Right atrium auricular region (tissue), 2 donors: ENCODE data around the gene MPHOSPH9. TPM values are rescaled to one million over a fixed set of nuclear protein-coding genes. Genes with fewer than 3 reads are reported as not detected.
A peak's percentile ranks its signal among the peaks of the same experiment; 100 is the strongest.

ENCODE experiments used
- DNase-seq: peaks from one replicate; pipeline ENCODE4 v3.0.0-alpha.2; 2019; ENCODE audit warnings: low spot score
- H3K27ac ChIP-seq, 2 donors: fragments of 200-600 bp; sonication (generic); 1 replicate in 1 of 2; 2 replicates in 1 of 2; pipeline ENCODE4 v1.5.1; 2016 to 2019
- H3K27me3 ChIP-seq, 2 donors: fragments of 200-600 bp; sonication (generic); one replicate each; pipeline versions ENCODE4 v1.5.1 to v1.6.0; 2017 to 2019
- H3K36me3 ChIP-seq: fragments of 200-600 bp; sonication (generic); one replicate; pipeline ENCODE4 v1.5.1; 2016
- H3K4me1 ChIP-seq, 2 donors: fragments of 200-600 bp; sonication (generic); one replicate each; pipeline versions ENCODE4 v1.5.1 to v1.6.0; 2017 to 2019
- H3K4me3 ChIP-seq, 2 donors: fragments of 200-600 bp; sonication (generic); 1 replicate in 1 of 2; 2 replicates in 1 of 2; pipeline ENCODE4 v1.5.1; 2017 to 2019; ENCODE audit warnings: mild to moderate bottlenecking in 1 of 2, moderate library complexity in 1 of 2
- H3K9me3 ChIP-seq, 2 donors: fragments of 200-600 bp; sonication (generic); one replicate each; pipeline ENCODE4 v1.5.1; 2019
- CTCF ChIP-seq, 2 donors: fragments of 200-600 bp; sonication (generic); IDR thresholded peaks; one replicate each; pipeline ENCODE4 v1.5.1; 2019; ENCODE audit warnings: antibody characterized with exemption in 2 of 2
- total RNA-seq, 2 donors: library from RNA; depleted of rRNA; stranded (reverse); fragments of >200 nt; gene quantifications; one replicate each; pipeline ENCODE4 v1.1.0, GENCODE V29; 2016

The MPHOSPH9 gene
- total RNA-seq, 2 donors from 2014 or later, result 21.0 to 33.7 TPM

GRCh38 chr12:123107926-123108681 lies 124.8 kb downstream of the MPHOSPH9 start:
- Histone ChIP-seq H3K27ac (peak overlapping the region; percentile 63 to 87), H3K4me1 (peaks cover 0 to 66% of the 10 kb centered on the region in 2 donors), H3K4me3 (no peak overlapping the region), H3K9me3 (no peaks in the 10 kb centered on the region), H3K36me3 (no peaks in the 10 kb centered on the region), H3K27me3 (no peaks in the 10 kb centered on the region)
- no peak for DNase-seq
- no peak for TF ChIP-seq CTCF (IDR thresholded peaks at IDR 0.05)

GRCh38 chr12:123106640-123107359 lies 126.1 kb downstream of the MPHOSPH9 start:
- DNase-seq, result no peak
- peak overlapping the region; percentile 63 to 87 for H3K27ac ChIP-seq
- no peaks in the 10 kb centered on the region for H3K27me3 ChIP-seq
- H3K9me3 ChIP-seq, result no peaks in the 10 kb centered on the region
- no peak for TF ChIP-seq CTCF (IDR thresholded peaks at IDR 0.05)
- no peak overlapping the region for H3K4me3 ChIP-seq
- H3K36me3 ChIP-seq, result no peaks in the 10 kb centered on the region
- H3K4me1 ChIP-seq, result peaks cover 0 to 64% of the 10 kb centered on the region in 2 donors

GRCh38 chr12:123105211-123105826 lies 127.6 kb downstream of the MPHOSPH9 start:
- Histone ChIP-seq H3K4me1 (peaks cover 0 to 64% of the 10 kb centered on the region in 2 donors), H3K4me3 (peak overlapping the region; percentile 8 to 26), H3K27me3 (no peaks in the 10 kb centered on the region), H3K9me3 (no peaks in the 10 kb centered on the region), H3K27ac (peak overlapping the region; percentile 63 to 87), H3K36me3 (no peaks in the 10 kb centered on the region)
- DNase-seq, result no peak
- no peak for TF ChIP-seq CTCF (IDR thresholded peaks at IDR 0.05)

GRCh38 chr12:123104809-123105208 lies 128.1 kb downstream of the MPHOSPH9 start:
- Histone ChIP-seq H3K4me1 (peaks cover 0 to 69% of the 10 kb centered on the region in 2 donors), H3K9me3 (no peaks in the 10 kb centered on the region), H3K36me3 (no peaks in the 10 kb centered on the region), H3K4me3 (peak overlapping the region; percentile 8 to 26), H3K27ac (peak overlapping the region; percentile 63 to 87), H3K27me3 (no peaks in the 10 kb centered on the region)
- no peak for DNase-seq
- TF ChIP-seq CTCF (IDR thresholded peaks at IDR 0.05), result no peak

Other genes starting within 250 kb of the MPHOSPH9 start
- 10 to 100 TPM in 1 of 2 donors, 1 to 10 TPM in 1; 9.4 to 10.5 TPM for gene PITPNM2, start 82.1 kb downstream of the MPHOSPH9 start, total RNA-seq
- gene MTRFR, start 295 bp upstream of the MPHOSPH9 start, total RNA-seq, result 10 to 100 TPM in 1 of 2 donors, 1 to 10 TPM in 1; 7.8 to 13.9 TPM
- gene CDK2AP1, start 38.7 kb upstream of the MPHOSPH9 start, total RNA-seq, result 10 to 100 TPM; 82.5 to 89.4 TPM
- 10 to 100 TPM; 16.7 to 19.8 TPM for gene SBNO1, start 131.7 kb upstream of the MPHOSPH9 start, total RNA-seq
- 10 to 100 TPM; 21.1 to 26.3 TPM for gene KMT5A, start 151.0 kb upstream of the MPHOSPH9 start, total RNA-seq
- gene RILPL2, start 203.5 kb upstream of the MPHOSPH9 start, total RNA-seq, result 1 to 10 TPM; 3.1 to 4.6 TPM
- 10 to 100 TPM; 17.4 to 18.4 TPM for gene SNRNP35, start 225.0 kb upstream of the MPHOSPH9 start, total RNA-seq